ENCODE measurements around the gene PLCL2. TPM values are rescaled to one million over a fixed set of nuclear protein-coding genes. Genes with fewer than 3 reads are reported as not detected.

Gene PLCL2
- total and polyA plus RNA-seq, 2 experiments from 2014 or later, result 1.6 to 9.7 TPM

GRCh38 chr3:16898595-16899395 is 14.0 kb downstream of the PLCL2 start:
- ATAC-seq, result no peak

More at GRCh38 chr3:16898595-16899395, 14.0 kb downstream of the PLCL2 start:
- Mint-ChIP-seq H3K4me1 (peaks cover 24% of the 10 kb centered on the region), H3K36me3 (ENCODE audit: low read depth) (no peaks in the 10 kb centered on the region), H3K27me3 (ENCODE audit: insufficient read depth, low read depth, poor library complexity) (no peaks in the 10 kb centered on the region), H3K27ac (no peak overlapping the region), H3K4me3 (no peak overlapping the region), H3K9me3 (no peaks in the 10 kb centered on the region)
- Histone ChIP-seq H3K27ac (ENCODE audit: low read depth) (no peak overlapping the region), H3K27me3 (ENCODE audit: insufficient read depth) (no peaks in the 10 kb centered on the region), H4K20me1 (replicated peaks; ENCODE audit: insufficient read depth) (no peaks in the 10 kb centered on the region), H3K4me1 (ENCODE audit: insufficient read depth) (peaks cover 8% of the 10 kb centered on the region; the same call in 1 of the 2 replicates), H3K36me3 (ENCODE audit: insufficient read depth) (0 out of 2 replicates have a peak, but pooled peaks cover 3% of the 10 kb centered on the region), H3K9me2 (ENCODE audit: insufficient read depth) (no peaks in the 10 kb centered on the region), H3K4me2 (no peak overlapping the region), H3F3A (replicated peaks; ENCODE audit: low read depth) (no peaks in the 10 kb centered on the region), H2AFZ (no peak overlapping the region), H3K4me3 (no peak overlapping the region), H3K79me2 (replicated peaks; ENCODE audit: insufficient read depth) (peaks cover 18% of the 10 kb centered on the region)
- TF ChIP-seq CREB1 (CRISPR knock-in tag; IDR thresholded peaks at IDR 0.05; ENCODE audit: low read depth), result no peak
- no peak for TF ChIP-seq CTCF (conservative IDR thresholded peaks at IDR 0.05; ENCODE audit: low read depth in 2 of 2)
- TF ChIP-seq, protein P1, sequence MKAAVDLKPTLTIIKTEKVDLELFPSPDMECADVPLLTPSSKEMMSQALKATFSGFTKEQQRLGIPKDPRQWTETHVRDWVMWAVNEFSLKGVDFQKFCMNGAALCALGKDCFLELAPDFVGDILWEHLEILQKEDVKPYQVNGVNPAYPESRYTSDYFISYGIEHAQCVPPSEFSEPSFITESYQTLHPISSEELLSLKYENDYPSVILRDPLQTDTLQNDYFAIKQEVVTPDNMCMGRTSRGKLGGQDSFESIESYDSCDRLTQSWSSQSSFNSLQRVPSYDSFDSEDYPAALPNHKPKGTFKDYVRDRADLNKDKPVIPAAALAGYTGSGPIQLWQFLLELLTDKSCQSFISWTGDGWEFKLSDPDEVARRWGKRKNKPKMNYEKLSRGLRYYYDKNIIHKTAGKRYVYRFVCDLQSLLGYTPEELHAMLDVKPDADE (IDR thresholded peaks at IDR 0.05), result no peak
- TF ChIP-seq EZH2phosphoT487 (IDR thresholded peaks at IDR 0.05; ENCODE audit: unreplicated experiment), result no peak
- no peak for TF ChIP-seq ZNF462 (CRISPR knock-in tag; IDR thresholded peaks at IDR 0.05)
- no peak for TF ChIP-seq JUNB (IDR thresholded peaks at IDR 0.05; ENCODE audit: unreplicated experiment)
- no peak for TF ChIP-seq STAT1 (IDR thresholded peaks at IDR 0.05; ENCODE audit: unreplicated experiment)
- TF ChIP-seq REST (IDR thresholded peaks at IDR 0.05; ENCODE audit: unreplicated experiment), result no peak
- no peak for TF ChIP-seq POLR2AphosphoS5 (IDR thresholded peaks at IDR 0.05; ENCODE audit: low read depth)
- TF ChIP-seq NANOG (IDR thresholded peaks at IDR 0.05; ENCODE audit: borderline replicate concordance), result no peak
- TF ChIP-seq ZNF331 (CRISPR knock-in tag; IDR thresholded peaks at IDR 0.05; ENCODE audit: low read depth), result no peak
- no peak for TF ChIP-seq EZH2 (IDR thresholded peaks at IDR 0.05; ENCODE audit: low read depth, unreplicated experiment)
- TF ChIP-seq ZNF114 (CRISPR knock-in tag; IDR thresholded peaks at IDR 0.05), result no peak
- no peak for DNase-seq (ENCODE audit: low spot score)

All from GM23338 (cell line).